HG03457 (cell line): ENCODE results near the gene MEIOSIN.

Source experiments
- ATAC-seq: cut with Tn5 transposase; IDR thresholded peaks from one replicate; pipeline ENCODE4 v1.9.1; 2021; ENCODE audit warnings: moderate number of reproducible peaks; ENCODE audit not compliant: unreplicated experiment

Gene MEIOSIN

DNA sequence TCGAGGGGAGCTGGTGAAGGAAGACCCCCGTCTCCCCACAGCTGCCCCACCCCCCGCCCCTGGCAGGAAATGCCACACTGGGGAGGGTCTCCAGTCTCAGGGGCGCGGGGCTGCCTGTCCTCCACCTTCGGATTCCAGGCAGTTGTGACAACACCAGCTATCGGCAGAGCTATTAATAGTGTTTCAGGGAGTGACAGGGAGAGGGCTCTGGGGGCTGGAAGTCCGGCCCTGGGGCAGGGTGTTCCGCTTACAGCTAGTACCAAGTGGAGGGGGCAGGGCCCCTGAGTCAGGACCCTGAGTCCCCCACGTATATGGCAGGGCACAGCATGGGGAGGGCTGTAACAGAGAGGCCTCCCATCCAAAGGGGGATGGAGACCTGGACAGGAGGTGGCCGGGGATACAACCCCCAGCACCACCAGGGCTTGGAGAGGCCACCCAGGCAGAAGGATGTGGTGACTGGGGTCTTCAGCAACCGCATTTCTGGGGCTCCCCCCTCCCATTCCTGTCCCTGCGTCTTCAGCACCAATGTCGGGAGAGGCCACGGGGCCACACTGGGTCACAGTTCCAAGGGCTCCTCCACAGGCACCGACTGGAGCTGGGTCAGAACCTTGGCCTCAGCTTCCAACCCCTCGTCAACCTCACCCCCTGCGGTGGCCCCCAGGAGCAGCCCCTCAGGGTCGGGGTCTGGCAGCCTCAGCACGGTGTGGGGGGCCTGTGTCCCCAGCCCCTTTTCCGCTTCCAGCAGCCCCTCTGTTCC lies 31.9 kb downstream of the MEIOSIN start:
- ATAC-seq = no peak

GRCh38 chr19:45765702-45766295 lies 32.6 kb downstream of the MEIOSIN start:
- no peak for ATAC-seq

DNA sequence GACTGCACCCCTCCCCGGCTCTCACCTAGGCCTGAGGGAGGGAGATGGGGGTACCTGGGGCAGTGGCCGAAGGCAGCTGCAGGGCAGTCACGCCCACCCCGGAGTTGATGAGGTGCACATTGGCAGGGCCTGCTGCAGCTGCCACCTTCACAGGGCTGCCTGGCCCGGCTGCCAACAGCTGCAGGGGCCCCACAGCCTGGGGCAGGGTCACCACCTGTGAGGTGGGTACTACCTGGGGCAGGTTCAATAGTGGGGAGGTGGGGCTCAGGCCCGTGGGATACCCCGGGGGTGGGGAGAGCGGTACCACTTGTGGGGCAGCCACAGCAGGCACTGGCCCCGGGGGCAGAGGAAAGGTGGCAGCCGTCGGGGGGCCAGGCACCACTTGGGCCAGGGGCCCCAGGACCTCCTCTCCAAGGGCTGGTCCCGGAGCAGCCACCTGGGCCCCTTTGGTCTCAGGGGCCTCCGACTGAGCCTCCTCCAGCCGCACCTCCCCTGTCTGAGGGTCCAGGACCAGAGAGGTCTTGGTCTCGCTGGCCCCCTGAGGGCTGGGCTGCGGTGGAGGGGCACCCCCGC lies 33.1 kb downstream of the MEIOSIN start:
- ATAC-seq = no peak

DNA sequence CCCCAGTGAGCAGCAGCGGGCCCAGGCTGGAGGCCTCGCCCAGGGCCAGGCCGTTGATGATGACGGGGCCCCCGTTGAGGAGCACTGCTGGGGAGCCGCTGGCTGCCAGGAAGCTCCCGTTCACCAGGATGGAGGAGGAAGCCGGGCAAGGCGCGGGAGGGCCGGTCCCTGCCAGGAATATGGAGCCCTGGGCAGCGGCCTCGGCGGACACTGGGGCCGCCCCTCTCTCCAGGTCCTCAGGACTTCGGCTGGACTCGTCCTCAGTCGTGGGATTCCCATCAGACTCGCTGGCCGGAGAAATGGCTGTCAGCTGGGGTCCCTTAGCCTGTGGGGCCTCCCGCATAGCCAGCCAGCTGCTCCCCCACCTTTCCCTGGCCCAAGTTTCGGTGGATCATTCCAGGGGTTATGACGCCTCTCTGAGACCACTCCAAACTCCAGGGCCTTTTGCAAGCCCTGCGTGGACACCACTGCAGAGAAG lies 33.7 kb downstream of the MEIOSIN start:
- no peak for ATAC-seq

- ATAC-seq = no peak
Observed at GRCh38 chr19:45767410-45767880, 34.2 kb downstream of the MEIOSIN start.

DNA sequence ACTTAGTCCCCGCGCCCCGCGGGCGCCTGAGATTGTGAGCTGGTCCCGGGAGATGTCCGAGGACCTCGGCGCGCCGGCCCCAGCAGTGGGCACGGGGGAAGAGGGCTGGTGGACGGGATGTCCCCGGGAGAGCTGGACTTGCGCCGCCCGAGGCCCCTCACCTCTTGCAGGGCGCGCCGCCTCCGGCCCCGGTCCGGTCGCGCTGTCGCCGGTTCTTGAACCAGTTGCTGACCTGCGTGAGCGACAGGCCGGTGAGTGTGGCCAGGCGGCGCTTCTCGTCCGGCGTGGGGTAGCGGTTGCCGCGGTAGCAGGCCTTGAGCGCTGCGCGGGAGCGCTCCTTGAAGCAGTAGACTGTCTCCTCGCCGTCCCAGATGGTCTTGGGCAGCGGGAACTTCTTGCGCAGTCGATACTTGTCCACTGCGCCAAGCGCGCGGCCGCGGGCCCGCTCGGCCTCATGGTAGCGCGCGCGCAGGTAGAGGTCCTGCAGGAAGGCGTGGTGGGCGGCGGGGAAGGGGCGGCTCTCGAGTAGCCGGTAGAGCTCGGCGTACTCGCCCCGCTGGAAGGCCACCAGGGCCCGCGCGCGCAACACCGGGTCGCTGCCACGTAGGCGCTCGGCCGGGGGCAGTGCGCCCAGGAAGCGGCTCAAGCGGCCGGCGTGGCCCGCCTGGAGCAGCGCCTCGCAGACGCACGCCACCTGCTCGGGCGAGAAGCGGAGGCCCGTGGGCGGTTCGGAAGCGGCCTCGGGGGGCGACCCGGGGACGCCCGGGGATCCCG lies 34.8 kb downstream of the MEIOSIN start:
- no peak for ATAC-seq

- no peak for ATAC-seq
Observed at GRCh38 chr19:45768655-45768983, 35.4 kb downstream of the MEIOSIN start.

- peak; percentile 46 for ATAC-seq
Observed at GRCh38 chr19:45768984-45769782, 35.9 kb downstream of the MEIOSIN start, which contains the start of gene SIX5. TSS of gene SIX5 (minus strand) at chr19:45769252. CDS start at chr19:45768844, 408 bp downstream.

DNA sequence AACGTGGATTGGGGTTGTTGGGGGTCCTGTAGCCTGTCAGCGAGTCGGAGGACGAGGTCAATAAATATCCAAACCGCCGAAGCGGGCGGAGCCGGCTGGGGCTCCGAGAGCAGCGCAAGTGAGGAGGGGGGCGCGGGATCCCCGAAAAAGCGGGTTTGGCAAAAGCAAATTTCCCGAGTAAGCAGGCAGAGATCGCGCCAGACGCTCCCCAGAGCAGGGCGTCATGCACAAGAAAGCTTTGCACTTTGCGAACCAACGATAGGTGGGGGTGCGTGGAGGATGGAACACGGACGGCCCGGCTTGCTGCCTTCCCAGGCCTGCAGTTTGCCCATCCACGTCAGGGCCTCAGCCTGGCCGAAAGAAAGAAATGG lies 36.6 kb downstream of the MEIOSIN start:
- ATAC-seq = no peak

DNA sequence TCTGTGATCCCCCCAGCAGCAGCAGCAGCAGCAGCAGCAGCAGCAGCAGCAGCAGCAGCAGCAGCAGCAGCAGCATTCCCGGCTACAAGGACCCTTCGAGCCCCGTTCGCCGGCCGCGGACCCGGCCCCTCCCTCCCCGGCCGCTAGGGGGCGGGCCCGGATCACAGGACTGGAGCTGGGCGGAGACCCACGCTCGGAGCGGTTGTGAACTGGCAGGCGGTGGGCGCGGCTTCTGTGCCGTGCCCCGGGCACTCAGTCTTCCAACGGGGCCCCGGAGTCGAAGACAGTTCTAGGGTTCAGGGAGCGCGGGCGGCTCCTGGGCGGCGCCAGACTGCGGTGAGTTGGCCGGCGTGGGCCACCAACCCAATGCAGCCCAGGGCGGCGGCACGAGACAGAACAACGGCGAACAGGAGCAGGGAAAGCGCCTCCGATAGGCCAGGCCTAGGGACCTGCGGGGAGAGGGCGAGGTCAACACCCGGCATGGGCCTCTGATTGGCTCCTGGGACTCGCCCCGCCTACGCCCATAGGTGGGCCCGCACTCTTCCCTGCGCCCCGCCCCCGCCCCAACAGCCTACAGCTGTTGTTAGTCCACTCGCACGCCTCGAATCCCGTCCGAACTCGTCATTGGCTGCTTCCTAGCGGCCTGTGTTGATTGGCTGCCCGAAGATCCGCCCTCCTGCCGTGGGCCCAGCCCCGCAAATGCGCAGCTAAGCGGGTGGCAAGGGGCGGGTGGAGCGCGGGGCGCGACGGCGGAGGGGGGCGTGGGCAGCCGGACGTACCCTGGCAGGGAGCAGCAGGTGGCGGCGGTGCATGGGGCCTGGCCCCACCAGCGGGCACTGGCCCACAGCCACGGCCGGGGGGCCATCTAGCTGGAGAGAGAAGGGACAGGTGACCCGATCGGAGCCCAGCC lies 37.2 kb downstream of the MEIOSIN start:
- peak; percentile 31 for ATAC-seq

DNA sequence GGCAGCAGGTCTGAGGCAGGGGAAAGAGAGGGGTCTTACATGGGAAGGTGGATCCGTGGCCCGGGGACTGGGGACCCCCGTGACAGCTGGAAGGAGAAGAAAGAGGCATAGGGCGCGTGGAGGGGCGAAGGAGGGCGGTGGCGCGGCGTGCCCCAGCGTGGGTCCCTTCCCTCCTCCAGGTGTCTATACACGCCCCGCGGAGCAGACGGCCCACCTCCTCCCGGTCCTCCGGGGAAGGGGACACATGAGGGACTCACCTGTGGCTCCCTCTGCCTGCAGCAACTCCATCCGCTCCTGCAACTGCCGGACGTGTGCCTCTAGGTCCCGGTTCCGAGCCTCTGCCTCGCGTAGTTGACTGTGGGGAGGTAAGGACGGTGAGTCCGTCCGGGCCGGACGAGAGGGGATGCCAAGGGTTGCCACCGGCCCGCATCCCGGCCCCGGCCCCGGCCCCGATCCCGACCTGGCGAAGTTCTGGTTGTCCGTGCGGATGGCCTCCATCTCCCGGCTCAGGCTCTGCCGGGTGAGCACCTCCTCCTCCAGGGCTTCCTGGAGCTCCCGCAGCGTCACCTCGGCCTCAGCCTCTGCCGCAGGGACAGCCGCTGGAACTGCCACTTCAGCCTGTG lies 38.2 kb downstream of the MEIOSIN start:
- no peak for ATAC-seq

- no peak for ATAC-seq
Observed at GRCh38 chr19:45772130-45772840, 39.0 kb downstream of the MEIOSIN start.

- no peak for ATAC-seq
Observed at GRCh38 chr19:45772912-45773311, 39.7 kb downstream of the MEIOSIN start.

DNA sequence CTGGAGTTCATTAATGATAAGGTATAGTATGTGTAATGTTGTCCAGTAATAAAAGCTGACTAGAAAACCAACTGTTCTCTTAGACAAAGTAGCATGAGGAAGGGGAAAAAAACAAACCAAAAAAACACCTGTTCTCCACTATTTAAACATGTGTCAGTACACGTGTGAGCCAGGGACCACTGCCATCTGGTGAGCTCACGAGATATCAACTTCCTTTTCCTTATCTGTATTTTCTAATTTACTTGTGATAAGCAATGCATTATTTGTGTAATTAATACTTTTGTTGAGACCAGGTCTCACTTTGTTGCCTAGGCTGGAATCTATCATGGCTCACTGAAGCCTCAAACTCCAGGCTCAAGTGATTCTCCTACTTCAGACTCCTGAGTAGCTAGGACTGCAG lies 40.1 kb downstream of the MEIOSIN start:
- no peak for ATAC-seq

DNA sequence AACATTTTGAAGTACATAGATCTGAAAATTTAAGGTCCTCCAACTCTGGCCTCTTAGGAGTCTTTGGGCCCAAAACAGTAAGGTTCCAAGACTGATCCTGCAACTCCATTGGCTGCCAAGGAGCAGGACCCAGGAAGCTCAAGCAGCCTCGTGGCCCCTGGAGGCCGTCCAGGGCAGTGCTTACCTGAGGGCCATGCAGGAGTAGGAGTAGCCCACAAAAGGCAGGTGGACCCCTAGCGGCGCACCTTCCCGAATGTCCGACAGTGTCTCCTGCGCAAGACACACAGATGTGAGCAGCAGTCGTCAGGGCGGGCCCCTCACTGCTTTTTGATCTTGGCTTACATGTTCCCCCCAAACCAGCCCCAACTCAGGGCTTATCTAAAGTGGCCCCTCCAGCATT lies 41.5 kb downstream of the MEIOSIN start:
- no peak for ATAC-seq

DNA sequence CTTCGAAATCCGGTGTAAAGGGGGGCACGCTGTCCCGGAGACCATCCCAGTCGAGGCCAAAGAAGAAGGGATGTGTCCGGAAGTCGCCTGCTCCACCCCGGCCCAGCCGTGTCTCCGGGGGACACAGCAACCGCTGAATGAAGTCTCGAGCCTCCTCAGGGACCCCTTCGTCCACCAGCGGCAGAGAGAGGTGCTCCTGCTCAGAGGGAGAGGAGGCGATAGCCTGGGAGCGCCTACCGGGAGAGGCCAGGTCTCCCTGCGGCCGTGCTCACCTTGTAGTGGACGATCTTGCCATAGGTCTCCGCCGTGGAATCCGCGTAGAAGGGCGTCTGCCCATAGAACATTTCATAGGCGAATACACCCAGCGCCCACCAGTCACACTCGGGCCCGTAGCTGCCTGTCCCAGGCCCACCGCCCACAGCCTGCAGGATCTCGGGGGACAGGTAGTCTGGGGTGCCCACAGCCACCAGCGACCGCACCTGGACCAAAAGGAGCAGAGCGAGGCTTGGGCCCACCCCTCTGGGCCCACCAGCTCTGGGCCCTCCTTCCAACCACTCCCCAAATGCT lies 44.2 kb downstream of the MEIOSIN start:
- no peak for ATAC-seq

DNA sequence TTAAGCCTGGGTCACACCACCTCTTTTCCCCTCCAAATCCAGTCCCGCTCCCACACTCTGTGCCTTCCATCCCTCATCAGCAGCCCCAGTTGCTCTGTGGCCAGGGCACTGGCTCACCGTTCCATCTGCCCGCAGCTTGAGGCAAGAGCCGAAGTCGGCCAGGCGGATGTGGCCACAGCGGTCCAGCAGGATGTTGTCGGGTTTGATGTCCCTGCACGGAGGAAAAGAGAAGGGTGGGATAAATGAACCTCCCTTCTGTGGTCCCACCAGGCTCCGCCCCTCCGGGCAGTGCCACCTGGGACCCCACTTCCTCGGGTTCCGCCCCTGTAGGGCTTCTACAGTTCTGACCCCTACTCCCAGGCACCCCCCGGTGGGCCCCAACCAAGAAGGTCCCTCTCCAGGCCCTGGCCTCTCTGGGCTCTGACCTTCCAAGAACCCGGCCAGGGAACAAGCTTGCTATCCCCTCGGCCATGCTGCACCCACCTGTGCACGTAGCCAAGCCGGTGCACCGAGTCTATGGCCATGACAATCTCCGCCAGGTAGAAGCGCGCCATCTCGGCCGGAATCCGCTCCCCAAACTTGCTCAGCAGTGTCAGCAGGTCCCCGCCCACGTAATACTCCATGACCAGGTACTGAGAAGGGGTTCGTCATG lies 44.9 kb downstream of the MEIOSIN start:
- no peak for ATAC-seq
